IPS-NIHi11 (cell line): Measurements from ENCODE around the gene LRRC17.

Source experiments
- DNase-seq: peaks from one replicate; pipeline ENCODE4 v3.0.0; 2012; ENCODE audit warnings: mixed read lengths, low spot score

The LRRC17 gene, protein sequence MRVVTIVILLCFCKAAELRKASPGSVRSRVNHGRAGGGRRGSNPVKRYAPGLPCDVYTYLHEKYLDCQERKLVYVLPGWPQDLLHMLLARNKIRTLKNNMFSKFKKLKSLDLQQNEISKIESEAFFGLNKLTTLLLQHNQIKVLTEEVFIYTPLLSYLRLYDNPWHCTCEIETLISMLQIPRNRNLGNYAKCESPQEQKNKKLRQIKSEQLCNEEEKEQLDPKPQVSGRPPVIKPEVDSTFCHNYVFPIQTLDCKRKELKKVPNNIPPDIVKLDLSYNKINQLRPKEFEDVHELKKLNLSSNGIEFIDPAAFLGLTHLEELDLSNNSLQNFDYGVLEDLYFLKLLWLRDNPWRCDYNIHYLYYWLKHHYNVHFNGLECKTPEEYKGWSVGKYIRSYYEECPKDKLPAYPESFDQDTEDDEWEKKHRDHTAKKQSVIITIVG

DNA sequence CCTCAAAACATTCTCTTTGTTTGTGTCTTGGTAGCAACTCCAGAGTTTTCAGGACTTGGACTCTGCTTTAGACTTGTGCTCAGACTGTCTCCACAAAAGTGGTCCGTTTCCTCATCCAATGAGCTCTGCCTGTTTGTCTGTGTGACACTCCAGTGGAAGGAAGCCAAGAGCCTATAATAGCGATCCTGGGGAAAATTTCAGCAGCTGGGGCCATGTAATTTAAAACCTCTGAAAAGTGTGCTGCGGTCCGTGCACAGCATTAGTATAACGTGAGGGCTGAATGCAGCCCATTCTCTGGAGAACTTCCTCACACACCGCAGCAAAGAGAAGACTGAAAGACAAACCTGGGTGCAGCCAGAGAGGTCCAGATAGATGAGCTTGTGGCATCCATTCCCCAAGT lies at the start of gene LRRC17:
TSS of gene LRRC17 (plus strand) at position 259 of the 400 bp plus-strand sequence. CDS start 20,914 bp downstream, outside the sequence.
- DNase-seq = peak; percentile 56

DNA sequence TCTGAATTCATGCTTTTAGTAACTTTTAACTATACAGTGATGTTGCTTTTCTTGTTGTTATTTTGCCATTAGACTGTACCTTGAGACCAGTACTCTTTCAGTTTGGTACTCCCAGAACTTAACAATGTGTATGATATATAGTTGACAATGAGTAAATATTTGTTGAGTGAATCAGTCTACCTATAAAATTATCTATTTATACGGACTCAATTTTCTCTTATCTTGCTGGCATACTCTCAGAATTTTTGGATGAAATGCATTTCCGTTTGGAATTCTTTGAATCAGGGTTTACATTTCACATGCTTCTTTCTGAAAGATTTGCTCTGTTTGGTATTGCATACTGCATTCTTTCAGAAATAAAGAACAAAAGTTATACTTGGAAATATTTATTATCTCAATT lies 47.8 kb upstream of the LRRC17 start:
- DNase-seq = no peak

GRCh38 chr7:102866535-102867215 lies 46.1 kb upstream of the LRRC17 start:
- no peak for DNase-seq

- DNase-seq = no peak
These were observed 43.6 kb upstream of the LRRC17 start for GRCh38 chr7:102869195-102869594.

DNA sequence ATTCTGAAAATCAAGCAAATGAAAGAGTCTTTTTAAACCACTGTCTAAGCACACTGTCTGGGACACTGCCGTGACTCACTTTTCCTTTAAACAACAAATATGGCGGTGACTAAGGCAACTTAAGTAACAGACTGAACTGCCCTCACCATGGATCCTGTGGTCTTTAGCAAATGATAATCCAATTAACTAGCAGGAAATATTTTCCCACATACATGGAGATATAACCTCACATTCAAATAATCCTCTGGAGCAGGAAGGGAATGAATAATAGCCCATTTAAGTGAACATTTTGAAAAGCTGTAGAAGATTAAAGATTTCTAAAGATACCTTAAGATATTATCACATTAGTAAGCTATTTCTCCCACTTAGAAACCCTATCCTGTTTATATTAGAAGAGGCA lies 40.3 kb upstream of the LRRC17 start:
- no peak for DNase-seq

GRCh38 chr7:102873470-102874165 lies 39.2 kb upstream of the LRRC17 start:
- DNase-seq = no peak

- no peak for DNase-seq
These were observed 38.5 kb upstream of the LRRC17 start for GRCh38 chr7:102874166-102874829.

DNA sequence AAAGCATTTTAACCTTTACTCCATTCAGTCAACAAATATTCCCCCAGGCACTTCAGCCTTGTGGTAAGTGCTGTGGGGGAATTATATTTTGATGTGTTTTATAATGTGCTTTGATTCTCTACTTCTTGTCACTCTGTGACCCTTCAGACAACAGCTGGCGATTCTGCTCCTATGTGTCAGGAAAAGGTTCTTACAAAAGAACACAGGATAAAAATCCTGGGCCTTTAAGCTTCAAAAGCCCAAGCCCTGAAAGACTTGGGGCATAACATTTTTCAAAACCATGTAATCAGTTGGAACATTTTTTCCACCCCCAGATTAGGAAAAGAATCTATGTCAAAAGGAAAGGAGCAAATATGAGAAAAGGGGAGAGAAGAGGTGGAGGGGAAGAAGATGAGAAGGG lies 37.8 kb upstream of the LRRC17 start:
- no peak for DNase-seq

DNA sequence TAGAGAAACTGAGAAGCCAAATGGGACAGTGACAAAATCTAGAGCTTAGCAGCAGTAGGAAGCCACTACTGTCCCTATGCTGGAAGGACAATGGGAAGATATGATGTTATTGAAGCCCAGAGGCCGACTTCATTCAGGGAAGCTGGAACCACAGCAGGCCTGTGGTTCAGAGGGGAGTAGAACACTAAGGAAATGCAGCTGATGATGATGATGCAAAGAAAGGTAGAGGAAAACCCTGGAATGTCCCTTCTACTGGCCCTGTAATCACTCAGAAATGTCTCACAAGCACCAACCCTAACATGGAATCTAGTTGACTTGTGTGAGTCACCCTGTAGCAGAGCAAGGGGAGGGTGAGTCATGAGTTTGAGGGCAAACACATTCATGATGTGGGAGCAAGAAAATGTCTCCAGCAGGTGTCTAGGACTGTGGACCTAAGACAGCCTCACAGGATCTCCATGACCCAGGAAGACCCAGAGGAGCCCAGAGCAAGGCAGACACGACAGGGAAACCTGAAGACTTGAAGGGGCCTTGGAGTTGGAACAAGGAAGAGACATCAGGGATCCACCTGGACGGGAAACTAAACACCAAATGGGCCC lies 37.0 kb upstream of the LRRC17 start:
- peak; percentile 36 for DNase-seq

DNA sequence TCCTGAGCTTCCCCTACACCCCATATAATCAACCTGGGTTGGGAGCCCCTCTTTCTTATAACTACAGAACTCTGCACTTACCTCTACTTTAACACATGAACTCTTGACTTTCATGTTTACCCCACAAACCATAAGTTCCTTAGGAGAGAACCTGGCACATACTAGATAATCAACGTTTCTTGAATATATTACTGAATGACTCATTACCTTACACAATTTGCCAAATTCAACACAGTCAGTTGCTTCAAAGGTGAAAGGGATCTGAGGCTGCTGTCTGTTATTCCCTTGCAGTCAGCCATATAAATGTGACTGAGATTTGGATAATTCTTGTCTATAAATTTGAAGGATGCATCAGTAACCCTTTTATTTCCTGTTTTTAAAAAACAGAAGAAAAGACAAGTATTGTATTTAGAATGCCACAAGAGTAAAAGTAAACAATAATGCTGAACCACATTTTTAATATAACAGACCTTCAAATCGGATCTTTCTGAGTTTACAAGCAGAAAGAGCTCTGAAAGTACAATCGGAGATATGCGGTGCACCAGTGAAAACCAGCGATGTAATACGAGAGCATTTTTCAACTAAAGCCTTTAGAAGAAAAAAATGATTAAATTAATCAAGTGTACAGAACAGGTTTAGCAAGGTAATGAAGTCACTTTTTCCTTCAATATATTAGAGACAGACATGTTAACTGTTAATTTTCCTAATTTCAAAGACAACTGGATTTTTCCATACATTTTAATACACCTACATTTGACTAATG lies 29.5 kb upstream of the LRRC17 start:
- DNase-seq = no peak

DNA sequence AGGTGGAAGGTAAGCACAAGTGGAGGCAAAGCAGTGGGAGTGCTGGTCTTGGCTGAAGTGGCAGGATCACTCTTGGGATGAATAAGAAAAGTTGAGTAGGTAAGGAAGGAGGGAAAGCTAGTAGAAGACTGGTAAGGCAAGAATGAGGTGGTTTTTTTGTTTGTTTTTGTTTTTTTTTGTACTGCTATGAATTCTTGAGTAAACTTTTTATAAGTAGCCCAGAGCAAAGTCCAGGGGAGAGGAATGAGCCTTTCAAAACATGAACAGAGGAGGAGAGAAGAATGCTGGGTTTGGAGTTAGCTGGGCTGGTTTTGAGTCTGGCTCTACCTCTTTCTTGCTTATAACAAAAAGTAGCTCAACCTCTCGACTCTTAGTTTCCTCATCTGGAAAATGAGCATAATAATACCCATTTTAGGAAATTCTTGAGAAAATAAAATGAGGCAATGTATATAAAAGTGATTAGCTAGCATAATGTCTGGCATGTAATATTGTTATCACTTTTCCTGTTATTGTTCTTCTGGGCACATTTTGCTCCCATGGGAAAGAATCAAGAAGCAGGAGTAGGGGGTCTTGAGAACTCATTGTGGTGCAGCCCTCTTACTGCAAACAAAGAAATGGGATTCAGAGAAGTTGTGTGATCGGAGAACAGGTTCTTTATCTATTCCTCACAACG lies 24.1 kb upstream of the LRRC17 start:
- DNase-seq = no peak

GRCh38 chr7:102889851-102890250 lies 22.9 kb upstream of the LRRC17 start:
- no peak for DNase-seq

DNA sequence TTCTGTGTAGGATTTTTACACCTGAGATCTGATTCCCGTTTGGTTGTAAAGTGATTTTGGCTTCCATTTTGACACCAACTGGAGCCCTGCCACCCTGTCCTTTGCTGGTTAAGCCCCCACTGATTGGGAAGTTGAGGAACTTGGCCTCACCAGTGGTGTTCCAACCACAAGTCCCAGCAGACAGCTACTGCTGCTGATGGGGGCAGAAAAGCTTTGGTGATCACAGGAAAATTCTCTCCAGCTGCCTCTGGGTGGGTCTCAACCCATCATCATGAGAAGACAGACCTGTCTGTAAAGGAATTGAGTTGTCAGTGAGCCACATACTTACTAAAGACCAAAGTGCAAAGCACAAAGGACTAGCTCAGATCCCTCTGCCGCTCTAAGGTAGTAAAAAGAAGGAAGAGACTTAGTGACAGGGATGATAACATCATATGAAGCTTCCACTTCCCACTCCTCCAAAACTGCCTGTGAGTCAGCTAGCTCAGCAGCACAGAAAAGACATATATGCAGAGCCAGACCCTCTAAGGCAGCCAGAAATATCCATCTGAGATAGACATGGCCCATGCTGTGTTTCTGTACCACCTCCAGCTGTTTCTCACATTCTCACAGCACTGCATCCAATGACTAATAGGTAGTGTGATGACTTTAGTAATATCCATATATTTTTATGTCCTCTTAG lies 22.4 kb upstream of the LRRC17 start:
- no peak for DNase-seq

DNA sequence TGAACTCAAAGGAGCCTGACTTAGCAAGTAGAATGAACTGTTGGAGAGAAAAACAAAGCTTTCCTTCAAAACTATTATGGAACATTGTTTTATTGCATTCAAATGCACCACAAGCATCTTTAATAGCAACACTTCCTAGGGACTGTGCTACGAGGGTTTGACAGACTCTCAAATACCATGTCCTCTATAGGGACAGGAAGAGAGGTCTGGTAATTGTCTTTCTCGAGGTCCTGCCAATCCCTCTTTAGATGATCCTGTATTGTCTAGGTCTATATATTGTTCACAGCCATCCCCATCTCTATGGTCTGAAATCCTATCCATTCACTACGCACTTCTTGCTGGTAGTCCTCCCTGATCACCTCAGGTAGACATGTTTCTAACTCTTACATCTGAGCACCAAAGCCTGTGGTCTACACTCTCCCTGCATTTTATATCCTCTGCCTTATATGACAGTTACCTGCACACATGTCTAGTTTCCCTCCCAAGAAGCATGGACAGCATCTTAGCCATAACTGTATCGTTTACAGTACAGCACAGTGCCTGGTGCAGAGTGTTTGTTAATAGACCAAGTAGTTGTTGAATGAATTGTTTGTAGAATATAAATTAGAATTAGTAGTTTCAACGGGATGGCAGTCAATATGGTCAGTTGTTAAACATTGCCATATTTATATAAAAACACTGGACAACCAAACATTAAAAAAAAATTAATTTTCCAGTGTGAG lies 21.7 kb upstream of the LRRC17 start:
- no peak for DNase-seq

DNA sequence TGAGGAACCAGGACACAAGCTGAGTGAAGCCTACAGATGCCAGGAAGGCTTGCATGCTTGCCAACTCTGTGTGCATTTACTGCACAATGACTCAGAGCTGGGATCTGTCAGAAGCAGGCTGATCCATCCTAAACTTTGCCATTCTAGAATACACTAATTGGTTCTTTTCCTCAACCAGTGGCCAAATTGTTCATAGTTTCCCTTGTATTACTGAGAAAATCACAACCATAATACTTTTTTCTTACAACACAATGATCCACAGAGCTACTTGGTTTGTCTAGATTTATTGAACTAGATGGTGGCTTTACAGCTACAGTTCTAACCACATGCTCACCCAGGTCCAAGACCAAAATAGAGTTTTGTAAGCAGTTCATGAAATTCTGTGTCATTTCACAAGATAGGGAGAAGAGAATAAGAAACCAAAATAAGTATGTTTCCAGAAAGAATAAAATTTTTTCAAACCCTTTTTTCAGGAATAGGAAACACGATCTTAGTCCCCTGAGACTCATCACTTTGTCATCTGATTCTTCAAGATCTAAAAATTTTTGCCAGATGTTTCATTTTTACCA lies 21.0 kb upstream of the LRRC17 start:
- no peak for DNase-seq

GRCh38 chr7:102892631-102893278 lies 20.0 kb upstream of the LRRC17 start:
- DNase-seq = no peak

DNA sequence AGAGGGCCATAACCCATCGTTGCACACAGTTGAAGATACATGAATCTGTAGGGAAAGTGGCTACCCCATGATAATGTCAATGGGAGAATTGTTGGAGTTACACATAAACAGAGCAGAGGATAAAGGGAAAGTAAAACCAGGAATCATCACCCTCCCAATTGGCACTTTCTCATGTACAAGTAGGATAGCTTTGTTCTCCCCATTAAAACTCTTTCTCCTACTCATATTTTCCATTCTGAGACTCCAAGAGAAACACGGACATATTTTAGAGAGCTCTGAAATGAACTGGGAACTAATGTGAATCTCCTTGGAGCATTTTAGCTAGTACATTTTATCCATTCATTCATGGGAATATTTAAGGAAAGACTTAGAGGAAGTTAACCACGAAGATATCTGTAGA lies 17.2 kb upstream of the LRRC17 start:
- DNase-seq = no peak

GRCh38 chr7:102896585-102896984 lies 16.2 kb upstream of the LRRC17 start:
- no peak for DNase-seq
